Stimulated activated CD4-positive, alpha-beta T cell treated with anti-CD3 and anti-CD28 coated beads, Interleukin-4, amount 100 ng/mL, for 4 hours (primary cell): Measurements from ENCODE around the gene STARD7.
"Not testable (repeated sequence)": the region's sequence is repeated elsewhere in the genome, so short reads cannot be mapped to it uniquely, and the experiment has no call there.

Source experiments
- DNase-seq, 2 experiments: peaks; one replicate each; pipeline ENCODE4 v3.0.0-alpha.2; 2020

STARD7 gene

DNA sequence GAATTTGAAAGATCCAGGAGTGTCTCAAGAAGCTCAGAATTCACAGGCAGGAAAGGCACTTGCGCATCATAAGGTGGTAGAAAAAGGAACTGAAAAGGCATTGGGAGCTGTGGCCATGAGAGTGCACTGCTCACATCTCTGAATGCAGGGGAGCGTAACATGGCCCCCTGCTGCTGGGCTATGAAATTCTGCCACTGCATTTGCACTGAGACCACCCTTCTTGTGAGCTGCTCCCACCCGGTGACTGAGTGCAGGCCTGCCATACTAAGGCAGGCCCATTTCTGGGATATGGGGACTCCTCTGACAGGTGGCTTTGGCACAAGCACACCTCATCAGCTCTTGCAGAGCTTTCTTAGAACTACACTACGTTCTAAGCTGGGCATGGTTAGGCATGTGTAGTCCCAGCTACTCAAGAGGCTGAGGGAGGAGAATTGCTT, 25.3 kb upstream of the STARD7 start:
- DNase-seq = no peak

GRCh38 chr2:96233436-96233835, 24.8 kb upstream of the STARD7 start:
- no peak for DNase-seq

DNA sequence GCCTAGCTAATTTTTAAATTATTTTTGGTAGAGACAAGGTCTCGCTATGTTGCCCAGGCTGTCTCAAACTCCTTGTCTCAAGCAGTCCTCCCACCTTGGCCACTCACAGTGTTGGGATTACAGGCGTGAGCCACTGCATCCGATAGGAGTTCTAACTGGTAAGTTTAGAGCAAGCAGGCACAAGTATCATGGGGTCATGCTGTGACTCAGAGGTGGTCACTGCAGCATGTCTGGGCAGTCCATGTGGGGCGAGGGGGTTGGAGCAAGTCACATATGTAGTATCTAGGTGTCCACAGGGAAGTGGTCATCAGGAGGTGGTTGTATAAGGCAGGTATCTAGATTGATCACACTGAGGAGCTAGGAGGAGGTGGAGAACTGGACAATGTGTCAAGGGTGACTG, 22.7 kb upstream of the STARD7 start:
- no peak for DNase-seq

- DNase-seq = no peak
Measured at GRCh38 chr2:96225016-96225533, 16.4 kb upstream of the STARD7 start.

DNA sequence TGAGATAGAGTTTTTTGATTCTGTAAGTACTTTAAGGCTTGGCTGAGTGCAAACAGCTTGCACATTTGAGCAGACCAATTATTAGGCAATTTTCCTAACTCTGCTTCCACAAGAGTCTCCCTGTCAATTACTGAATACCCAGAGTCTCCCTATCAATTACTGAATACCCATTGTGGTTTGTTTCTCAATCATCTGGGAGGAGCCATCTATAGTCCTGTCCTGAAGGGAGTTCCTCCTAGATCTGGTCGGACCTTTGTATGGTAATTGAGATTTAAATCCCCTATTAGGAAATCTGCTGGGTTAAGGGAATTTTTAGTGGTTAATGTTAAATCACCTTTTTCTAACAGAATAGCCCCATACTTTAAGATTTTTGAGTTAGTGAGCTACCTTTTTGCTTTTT, 12.5 kb upstream of the STARD7 start:
- DNase-seq = not testable (repeated sequence)

DNA sequence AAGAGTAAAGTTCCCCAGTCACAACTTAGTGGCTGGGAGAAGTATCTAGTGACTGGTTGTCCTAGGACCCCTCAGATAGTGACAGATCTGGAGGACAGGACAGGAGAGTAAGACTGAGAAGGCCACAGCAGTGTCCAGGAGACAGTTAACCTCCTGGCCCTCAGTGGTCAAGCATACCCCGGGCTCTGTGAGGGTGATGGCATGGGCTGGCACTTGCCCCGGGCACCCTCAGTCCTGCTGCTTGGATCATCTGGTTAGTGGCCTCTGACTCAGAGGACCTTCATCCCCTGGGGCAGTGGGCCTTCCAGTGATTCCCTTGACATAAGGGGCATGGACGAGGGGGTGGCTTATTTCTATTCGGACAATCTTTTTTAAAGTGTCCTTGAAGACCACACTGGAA, 11.3 kb upstream of the STARD7 start:
- not testable (repeated sequence) for DNase-seq

- DNase-seq = no peak
Measured at GRCh38 chr2:96218508-96219131, 10.0 kb upstream of the STARD7 start.

GRCh38 chr2:96214554-96214953, 5.9 kb upstream of the STARD7 start:
- no peak for DNase-seq

DNA sequence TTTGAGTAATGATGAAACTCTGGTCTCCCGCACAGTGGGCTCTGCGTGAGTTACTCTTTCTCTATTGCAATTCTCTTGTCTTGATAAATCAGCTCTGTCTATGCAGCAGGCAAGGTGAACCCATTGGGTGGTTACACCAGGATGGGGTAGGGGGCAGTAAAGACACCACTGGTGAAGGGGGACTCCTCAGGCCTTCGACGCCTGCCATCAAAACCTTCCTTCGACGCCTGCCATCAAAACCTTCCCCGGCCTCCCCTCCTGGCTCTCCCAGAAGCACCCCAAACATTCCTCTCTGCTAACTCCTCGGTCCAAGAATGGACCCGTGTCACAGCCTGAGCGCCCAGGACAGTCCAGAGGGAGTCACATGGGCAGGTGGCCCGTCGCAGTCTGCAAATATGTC, 4.8 kb upstream of the STARD7 start:
- no peak for DNase-seq

DNA sequence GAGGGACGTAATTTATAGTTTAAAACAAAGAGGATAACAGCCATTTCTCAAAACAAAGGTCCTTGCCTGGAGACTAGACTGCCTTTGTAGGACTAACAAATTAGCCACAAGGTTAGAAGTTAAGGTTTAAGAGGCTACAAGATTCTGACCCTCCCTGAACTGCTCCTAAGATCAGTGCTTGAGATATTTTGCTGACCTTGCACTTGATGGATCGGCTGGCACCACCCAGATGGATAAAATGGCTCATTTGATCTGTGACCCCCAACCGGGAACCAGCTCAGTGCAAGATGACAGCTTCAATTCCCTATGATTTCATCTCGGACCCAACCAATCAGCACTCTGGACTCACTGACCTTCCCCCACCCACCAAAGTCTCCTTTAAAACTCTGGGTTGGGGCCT, 3.7 kb upstream of the STARD7 start:
- no peak for DNase-seq

GRCh38 chr2:96209729-96210085, 1.1 kb upstream of the STARD7 start:
- no peak for DNase-seq

DNA sequence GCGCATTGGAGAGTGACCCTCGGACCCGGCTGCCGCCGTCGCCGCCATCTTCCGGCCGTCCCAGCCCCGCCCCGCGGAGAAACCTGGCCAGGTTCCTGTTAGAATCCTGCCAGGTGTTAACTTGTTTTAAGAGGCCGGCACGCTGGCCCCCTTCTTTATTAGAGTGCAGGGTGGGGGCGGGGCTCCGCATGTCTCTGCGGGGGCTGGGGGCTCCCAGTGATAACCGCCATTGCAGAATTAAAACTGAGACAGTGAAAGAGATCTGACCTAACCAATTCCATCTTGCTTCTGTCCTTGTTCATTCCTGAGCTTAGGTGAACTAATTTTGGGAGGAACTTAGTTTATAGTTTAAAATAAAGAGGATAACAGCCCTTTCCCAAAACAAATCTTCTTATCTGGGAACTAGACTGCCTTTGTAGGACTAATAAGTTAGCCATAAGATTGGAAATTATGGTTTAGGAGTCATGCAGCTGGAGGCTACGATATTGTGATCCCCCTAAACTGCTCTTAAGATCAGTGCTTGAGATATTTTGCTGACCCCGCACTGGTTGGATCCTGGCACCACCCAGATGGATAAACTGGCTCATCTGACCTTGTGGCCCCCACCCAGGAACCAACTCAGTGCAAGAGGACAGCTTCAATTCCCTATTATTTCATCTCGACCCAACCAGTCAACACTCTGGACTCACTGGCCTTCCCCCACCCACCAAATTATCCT, 543 bp upstream of the STARD7 start:
- no peak for DNase-seq

- DNase-seq = peak in 1 of 2 experiments; percentile 39
Measured at GRCh38 chr2:96207774-96208142, 869 bp downstream of the STARD7 start.

GRCh38 chr2:96207073-96207773, 1.4 kb downstream of the STARD7 start:
- no peak for DNase-seq

DNA sequence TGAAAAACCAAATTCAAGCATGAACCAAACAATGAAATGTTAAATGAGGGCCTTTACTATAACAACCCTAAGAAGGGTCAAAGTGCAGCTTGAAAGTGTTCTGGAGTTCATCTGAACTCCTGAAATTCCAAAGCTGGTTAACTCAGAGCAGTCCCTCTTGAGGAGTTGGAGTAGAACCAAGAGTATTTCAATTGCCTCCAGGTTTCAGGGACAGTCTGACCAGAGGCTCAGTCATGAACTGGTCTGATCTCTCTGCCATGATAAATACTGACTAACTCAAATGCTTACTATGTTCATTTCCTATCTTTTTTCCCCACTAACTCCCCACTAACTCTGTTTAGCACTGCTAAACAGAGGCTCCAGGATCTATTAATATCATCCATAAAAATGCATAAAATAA, 2.7 kb downstream of the STARD7 start:
- no peak for DNase-seq

DNA sequence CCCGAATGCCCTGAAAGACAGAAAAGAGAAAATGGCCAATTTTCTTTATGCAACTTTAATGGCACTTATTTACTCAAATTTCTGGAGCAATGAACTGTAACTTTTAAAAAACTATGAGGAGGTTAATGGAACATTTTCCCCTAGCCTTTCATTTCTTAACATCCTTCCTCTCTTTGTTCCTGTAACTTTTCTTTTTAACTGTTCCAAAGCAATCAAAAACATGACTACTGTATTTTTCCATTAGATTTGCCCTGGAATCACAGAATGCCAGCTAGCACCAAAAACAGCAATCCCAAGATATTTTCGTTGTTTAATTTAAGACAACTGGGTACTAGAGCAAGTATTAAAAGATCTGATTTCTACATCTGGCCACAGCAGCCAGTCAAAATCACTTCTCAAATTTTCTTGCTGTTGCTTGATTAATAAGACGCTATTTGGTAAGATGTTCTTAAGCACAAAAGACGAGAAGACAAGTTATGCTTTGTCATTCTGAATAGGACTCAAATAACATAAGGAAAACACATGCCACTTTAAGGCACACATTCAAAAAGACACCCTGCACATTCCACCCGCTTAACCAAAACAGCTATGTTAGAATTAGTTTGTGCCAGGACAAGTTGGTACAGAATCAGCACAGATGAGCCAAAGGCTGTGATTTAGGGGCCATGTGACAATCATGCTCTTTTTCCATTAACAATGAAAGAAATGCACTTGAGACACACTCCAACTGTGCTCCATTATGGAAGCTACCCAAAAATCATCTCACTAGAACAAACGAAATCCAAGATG, 3.6 kb downstream of the STARD7 start:
- no peak for DNase-seq

DNA sequence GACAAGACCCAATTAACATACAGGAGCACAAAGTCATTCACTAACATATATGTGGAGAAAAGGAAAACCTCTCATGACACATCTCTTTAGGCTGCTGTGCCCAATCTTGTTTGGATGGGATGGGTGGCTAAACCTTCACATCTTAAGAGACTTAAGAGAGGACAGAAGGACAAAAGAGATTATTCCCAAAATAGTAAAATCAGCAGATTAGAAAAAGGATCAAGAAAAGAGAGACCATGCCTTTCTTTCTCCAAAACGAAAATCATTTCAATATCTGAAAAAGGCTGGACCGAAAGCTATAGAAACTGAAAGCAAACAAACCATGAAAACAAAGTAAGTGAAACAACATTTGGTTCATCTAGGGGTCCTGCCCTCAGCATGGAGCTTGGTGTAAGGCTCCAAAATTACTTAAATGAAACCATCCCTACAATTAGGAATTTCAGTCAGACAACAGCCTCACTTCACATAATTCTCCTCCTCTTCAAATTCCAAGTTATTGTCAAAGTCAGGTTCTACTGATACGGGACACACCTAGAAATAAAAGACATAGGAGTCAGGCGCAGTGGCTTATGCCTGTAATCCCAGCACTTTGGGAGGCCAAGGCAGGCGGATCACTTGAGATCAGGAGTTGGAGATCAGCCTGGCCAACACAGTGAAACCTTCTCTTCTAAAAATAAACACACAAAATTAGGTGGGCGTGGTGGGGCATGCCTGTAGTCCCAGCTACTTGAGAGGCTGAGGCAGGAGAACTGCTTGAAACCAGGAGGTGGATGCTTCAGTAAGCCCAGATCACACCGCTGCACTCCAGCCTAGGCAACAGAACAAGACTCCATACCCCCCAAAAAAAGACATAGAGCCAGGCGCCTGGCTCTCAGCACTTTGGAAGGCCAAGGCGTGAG, 5.2 kb downstream of the STARD7 start:
- no peak for DNase-seq

DNA sequence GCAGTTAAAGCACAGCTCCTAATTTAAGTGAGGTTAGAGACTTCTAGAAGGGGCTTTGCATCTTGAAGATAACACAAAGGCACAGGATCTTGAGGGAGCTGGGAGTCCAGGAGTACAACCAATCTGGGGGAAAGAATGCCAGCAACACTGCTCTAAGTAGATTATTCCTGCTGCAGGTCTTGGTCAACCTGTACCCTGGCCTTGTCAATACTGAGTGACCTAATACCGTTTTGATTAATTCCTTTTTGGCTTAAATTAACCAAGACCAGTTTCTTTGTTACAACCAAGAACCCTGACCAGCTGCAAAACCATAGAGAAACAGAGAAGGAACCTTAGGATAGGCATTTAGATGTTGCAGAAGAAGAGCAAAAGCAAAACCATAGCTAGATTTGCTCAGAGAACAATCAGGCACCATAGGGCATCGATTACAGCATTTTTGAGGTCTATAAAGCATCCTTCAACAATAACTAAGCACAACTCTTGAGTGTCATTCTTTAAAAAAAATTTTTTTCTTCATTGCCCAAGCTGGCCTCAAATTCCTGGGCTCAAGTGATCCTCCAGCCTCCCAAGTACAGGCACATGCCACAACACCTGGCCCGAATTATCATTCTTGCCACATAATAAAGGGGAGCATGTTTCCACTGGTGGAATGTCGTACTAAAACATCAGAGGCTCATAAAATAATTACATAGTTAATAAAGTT, 6.3 kb downstream of the STARD7 start:
- DNase-seq = no peak

GRCh38 chr2:96201338-96201737, 7.3 kb downstream of the STARD7 start:
- no peak for DNase-seq

DNA sequence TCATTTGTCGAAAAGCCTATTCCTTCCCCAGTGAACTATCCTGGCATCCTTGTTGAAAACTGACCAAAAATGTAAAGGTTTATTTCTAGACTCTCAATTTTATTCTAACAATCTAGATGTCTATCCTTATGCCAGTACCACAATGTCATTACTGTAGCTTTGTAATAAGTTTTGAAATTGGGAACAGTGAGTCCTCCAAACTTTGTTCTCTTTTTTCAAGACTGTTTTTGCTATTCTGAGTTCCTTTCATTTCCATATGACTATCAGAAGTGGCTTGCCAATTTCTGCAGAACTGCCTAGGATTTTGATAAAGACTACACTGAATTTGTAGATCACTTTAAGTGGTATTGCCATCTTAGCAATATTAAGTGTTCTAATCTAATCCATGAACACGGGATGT, 9.7 kb downstream of the STARD7 start:
- DNase-seq = no peak

GRCh38 chr2:96197546-96198255, 10.9 kb downstream of the STARD7 start:
- no peak for DNase-seq
